GM12872 (cell line): Measurements from ENCODE around the gene NKD2.

ENCODE experiments used
- TF ChIP-seq, protein P1 (sequence below): IDR thresholded peaks from 3 replicates; pipeline ENCODE4 v1.5.1; 2011; ENCODE audit warnings: low read depth, mild to moderate bottlenecking, low read length, moderate library complexity; ENCODE audit not compliant: insufficient read depth

NKD2 gene

GRCh38 chr5:1017056-1017455 lies 8.5 kb downstream of the NKD2 start:
- TF ChIP-seq, protein P1, sequence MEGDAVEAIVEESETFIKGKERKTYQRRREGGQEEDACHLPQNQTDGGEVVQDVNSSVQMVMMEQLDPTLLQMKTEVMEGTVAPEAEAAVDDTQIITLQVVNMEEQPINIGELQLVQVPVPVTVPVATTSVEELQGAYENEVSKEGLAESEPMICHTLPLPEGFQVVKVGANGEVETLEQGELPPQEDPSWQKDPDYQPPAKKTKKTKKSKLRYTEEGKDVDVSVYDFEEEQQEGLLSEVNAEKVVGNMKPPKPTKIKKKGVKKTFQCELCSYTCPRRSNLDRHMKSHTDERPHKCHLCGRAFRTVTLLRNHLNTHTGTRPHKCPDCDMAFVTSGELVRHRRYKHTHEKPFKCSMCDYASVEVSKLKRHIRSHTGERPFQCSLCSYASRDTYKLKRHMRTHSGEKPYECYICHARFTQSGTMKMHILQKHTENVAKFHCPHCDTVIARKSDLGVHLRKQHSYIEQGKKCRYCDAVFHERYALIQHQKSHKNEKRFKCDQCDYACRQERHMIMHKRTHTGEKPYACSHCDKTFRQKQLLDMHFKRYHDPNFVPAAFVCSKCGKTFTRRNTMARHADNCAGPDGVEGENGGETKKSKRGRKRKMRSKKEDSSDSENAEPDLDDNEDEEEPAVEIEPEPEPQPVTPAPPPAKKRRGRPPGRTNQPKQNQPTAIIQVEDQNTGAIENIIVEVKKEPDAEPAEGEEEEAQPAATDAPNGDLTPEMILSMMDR, result no peak

DNA sequence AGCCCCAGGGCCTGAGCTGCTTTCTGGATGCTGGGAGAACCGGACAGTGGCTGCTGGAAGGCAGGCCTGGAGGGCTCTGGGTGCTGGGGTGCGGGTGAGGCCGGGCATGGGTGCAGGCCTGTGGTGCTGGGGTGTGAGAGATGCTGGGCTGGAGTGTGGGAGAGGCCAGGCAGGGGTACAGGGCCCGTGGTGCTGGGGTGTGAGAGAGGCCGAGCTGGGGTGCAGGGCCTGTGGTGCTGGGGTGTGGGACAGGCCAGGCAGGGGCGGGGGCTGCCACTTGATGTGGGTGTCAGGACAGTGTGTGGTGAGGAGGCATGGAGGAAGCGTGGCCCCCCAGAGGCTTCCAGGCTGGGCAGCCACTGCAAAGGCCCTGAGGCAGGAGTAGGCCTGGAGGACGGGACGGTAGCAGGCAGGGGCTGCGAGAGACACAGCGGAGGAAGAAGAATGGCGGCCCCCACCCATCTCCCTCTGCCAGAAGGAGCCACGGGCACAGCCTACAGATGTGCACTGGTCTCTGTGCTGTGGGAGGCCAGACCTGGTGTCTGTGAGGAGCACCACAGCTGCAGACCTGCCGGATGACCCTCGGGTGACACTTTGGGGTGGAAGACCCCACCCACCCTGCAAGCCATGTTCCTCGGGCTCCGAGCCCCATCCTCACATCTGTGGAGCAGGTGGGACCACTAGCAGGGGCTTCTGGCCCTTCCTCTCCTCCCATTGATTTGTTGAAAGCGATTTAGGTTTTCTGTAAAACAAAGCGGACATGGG lies 9.3 kb downstream of the NKD2 start:
- TF ChIP-seq, protein P1, result no peak

- TF ChIP-seq, protein P1, result no peak
Observed at GRCh38 chr5:1018596-1018995, 10.0 kb downstream of the NKD2 start.

GRCh38 chr5:1019001-1019905 lies 10.7 kb downstream of the NKD2 start:
- TF ChIP-seq, protein P1, result no peak

DNA sequence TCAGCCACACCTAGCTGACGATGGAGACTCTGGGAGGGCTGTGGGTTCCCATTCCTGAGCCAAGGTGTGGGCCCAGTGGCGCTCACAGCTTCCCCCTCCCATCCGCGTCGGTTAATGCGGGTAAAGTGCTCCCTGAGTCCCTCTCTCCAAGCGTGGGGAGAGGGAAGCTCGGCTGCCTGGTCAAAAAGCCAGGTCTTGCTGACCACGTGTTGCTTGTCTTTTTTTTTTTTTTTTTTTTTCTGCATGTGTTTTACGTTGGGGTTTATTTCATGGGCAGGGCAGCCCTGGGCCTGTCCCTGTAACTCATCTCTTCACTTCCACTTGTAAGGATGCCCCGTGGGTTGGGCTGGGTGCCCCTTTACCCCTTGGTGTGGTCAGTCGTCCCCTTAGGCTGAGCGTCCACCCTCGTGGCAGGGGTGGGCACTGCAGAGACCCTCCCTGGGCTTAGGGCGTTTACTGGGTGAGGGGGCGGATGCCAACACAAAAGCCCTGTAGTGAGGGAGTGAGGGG lies 11.9 kb downstream of the NKD2 start:
- TF ChIP-seq, protein P1, result no peak

- TF ChIP-seq, protein P1, result no peak
Observed at GRCh38 chr5:1021136-1021968, 12.8 kb downstream of the NKD2 start.
